Panc1 (cell line): Measurements from ENCODE around the gene S100B. TPM values are rescaled to one million over a fixed set of nuclear protein-coding genes. Genes with fewer than 3 reads are reported as not detected.

Source experiments
- ATAC-seq: fragments of 200-7000 bp; cut with Tn5 transposase; 2 replicates; pipeline ENCODE4 v1.9.1; 2020; ENCODE audit warnings: mild to moderate bottlenecking, moderate library complexity
- BruUV-seq: library from RNA; stranded (reverse); fragments of 400-500 nt; replicated peaks from 2 replicates; lab custom pipeline; 2021; lab: Mats Ljungman, UMichigan
- CTCF ChIA-PET: fragments of 300-600 bp; sonication (Branson Sonifier 250); formaldehyde crosslinking; loops from one replicate; lab custom pipeline; 2022; ENCODE audit warnings: antibody characterized with exemption; lab: Charles Lee
- POLR2A ChIA-PET: fragments of 300-600 bp; sonication (Branson Sonifier 250); formaldehyde crosslinking; loops from one replicate; lab custom pipeline; 2022; ENCODE audit warnings: antibody characterized with exemption; lab: Charles Lee
- DNase-seq: peaks from one replicate; pipeline ENCODE4 v3.0.0-alpha.2; 2010; ENCODE audit warnings: low read depth, low spot score
- H3K27ac ChIP-seq: 2 replicates; pipeline ENCODE4 v1.5.1; 2011; ENCODE audit warnings: mild to moderate bottlenecking, low read length, inconsistent platforms
- H3K27me3 ChIP-seq: fragments of 200-500 bp; sonication (Bioruptor generic); 2 replicates; pipeline ENCODE4 v1.6.0; 2014; ENCODE audit warnings: low read length, inconsistent platforms; ENCODE audit not compliant: control insufficient read depth, insufficient read depth
- H3K36me3 ChIP-seq: fragments of 200-500 bp; sonication (Bioruptor generic); 2 replicates; pipeline ENCODE4 v1.5.1; 2014; ENCODE audit warnings: inconsistent platforms, mild to moderate bottlenecking, low read length, moderate library complexity; ENCODE audit not compliant: control insufficient read depth, insufficient read depth
- H3K4me1 ChIP-seq: 2 replicates; pipeline ENCODE4 v1.5.1; 2011; ENCODE audit warnings: inconsistent platforms, mild to moderate bottlenecking, low read length, moderate library complexity; ENCODE audit not compliant: control insufficient read depth, insufficient read depth
- H3K4me3 ChIP-seq, 2 experiments: 2 replicates each; pipeline ENCODE4 v1.5.1; 2011 to 2012; ENCODE audit warnings: low read depth in 2 of 2, low read length in 2 of 2, mild to moderate bottlenecking in 2 of 2, inconsistent platforms in 1 of 2, moderate library complexity in 1 of 2
- H3K9me3 ChIP-seq: fragments of 200-500 bp; sonication (Bioruptor generic); 2 replicates; pipeline ENCODE4 v1.5.1; 2014; ENCODE audit warnings: low read depth, mild to moderate bottlenecking, inconsistent platforms, low read length, moderate library complexity; ENCODE audit not compliant: control insufficient read depth, insufficient read depth
- POLR2AphosphoS5 ChIP-seq: IDR thresholded peaks from 2 replicates; pipeline ENCODE4 v1.6.1; 2012; ENCODE audit warnings: mild to moderate bottlenecking, low read depth, low read length, moderate library complexity
- SIN3A ChIP-seq: IDR thresholded peaks from 2 replicates; pipeline ENCODE4 v1.6.1; 2012; ENCODE audit warnings: low read depth, mild to moderate bottlenecking, low read length, moderate library complexity, borderline replicate concordance; ENCODE audit not compliant: insufficient read depth
- TCF7L2 ChIP-seq: IDR thresholded peaks from 2 replicates; pipeline ENCODE4 v1.6.1; 2011; ENCODE audit warnings: mild to moderate bottlenecking, low read depth, low read length, inconsistent platforms
- in situ Hi-C: cut with HindIII; loops from 2 replicates; pipeline ENCODE4 v1.10.0; 2016; ENCODE audit warnings: low sequenced_read_pairs, low pct_unique_long_range_greater_than_20kb
- intact Hi-C: fragments of 100-400 bp; cut with micrococcal nuclease; formaldehyde crosslinking; loops from one replicate; pipeline ENCODE4 v1.10.0; 2022; ENCODE audit not compliant: unreplicated experiment
- total RNA-seq: library from RNA; stranded (reverse); gene quantifications from one replicate; pipeline ENCODE4 v1.2.1, GENCODE V29; 2021; ENCODE audit not compliant: unreplicated experiment
- TF ChIP-seq, protein P1 (sequence below), 2 experiments: IDR thresholded peaks; 2 replicates each; pipeline ENCODE4 v1.6.1; 2011 to 2012; ENCODE audit warnings: low read depth in 2 of 2, control low read depth in 1 of 2, low read length in 1 of 2, mild to moderate bottlenecking in 1 of 2, moderate library complexity in 1 of 2; ENCODE audit not compliant: insufficient read depth in 1 of 2
- TF ChIP-seq, protein P2 (sequence below): fragments of 450-650 bp; IDR thresholded peaks from 2 replicates; pipeline ENCODE4 v1.5.1; 2017; ENCODE audit warnings: mild to moderate bottlenecking

Gene S100B
- total RNA-seq, 1 experiment from 2014 or later = not detected

GRCh38 chr21:46636181-46636512, 31.3 kb upstream of the S100B start:
- Histone ChIP-seq H3K4me3 (peak overlapping the region; percentile 82 to 83), H3K27me3 (no peaks in the 10 kb centered on the region), H3K27ac (peak overlapping the region; percentile 82), H3K36me3 (peaks cover 2% of the 10 kb centered on the region; the same call in 1 of the 2 replicates), H3K9me3 (no peaks in the 10 kb centered on the region), H3K4me1 (peaks cover 12% of the 10 kb centered on the region; the same call in 1 of the 2 replicates)
- intact Hi-C loops (no loop called here), in situ Hi-C loops (no loop called here)
- no TSS peak for BruUV-seq
- no peak for TF ChIP-seq TCF7L2
- TF ChIP-seq, protein P1, sequence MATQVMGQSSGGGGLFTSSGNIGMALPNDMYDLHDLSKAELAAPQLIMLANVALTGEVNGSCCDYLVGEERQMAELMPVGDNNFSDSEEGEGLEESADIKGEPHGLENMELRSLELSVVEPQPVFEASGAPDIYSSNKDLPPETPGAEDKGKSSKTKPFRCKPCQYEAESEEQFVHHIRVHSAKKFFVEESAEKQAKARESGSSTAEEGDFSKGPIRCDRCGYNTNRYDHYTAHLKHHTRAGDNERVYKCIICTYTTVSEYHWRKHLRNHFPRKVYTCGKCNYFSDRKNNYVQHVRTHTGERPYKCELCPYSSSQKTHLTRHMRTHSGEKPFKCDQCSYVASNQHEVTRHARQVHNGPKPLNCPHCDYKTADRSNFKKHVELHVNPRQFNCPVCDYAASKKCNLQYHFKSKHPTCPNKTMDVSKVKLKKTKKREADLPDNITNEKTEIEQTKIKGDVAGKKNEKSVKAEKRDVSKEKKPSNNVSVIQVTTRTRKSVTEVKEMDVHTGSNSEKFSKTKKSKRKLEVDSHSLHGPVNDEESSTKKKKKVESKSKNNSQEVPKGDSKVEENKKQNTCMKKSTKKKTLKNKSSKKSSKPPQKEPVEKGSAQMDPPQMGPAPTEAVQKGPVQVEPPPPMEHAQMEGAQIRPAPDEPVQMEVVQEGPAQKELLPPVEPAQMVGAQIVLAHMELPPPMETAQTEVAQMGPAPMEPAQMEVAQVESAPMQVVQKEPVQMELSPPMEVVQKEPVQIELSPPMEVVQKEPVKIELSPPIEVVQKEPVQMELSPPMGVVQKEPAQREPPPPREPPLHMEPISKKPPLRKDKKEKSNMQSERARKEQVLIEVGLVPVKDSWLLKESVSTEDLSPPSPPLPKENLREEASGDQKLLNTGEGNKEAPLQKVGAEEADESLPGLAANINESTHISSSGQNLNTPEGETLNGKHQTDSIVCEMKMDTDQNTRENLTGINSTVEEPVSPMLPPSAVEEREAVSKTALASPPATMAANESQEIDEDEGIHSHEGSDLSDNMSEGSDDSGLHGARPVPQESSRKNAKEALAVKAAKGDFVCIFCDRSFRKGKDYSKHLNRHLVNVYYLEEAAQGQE (IDR thresholded peaks at IDR 0.05; ENCODE audit: insufficient read depth in 1 of 2, low read depth in 2 of 2, low read length in 1 of 2) = no peak
- no peak for TF ChIP-seq SIN3A
- TF ChIP-seq, protein P2, sequence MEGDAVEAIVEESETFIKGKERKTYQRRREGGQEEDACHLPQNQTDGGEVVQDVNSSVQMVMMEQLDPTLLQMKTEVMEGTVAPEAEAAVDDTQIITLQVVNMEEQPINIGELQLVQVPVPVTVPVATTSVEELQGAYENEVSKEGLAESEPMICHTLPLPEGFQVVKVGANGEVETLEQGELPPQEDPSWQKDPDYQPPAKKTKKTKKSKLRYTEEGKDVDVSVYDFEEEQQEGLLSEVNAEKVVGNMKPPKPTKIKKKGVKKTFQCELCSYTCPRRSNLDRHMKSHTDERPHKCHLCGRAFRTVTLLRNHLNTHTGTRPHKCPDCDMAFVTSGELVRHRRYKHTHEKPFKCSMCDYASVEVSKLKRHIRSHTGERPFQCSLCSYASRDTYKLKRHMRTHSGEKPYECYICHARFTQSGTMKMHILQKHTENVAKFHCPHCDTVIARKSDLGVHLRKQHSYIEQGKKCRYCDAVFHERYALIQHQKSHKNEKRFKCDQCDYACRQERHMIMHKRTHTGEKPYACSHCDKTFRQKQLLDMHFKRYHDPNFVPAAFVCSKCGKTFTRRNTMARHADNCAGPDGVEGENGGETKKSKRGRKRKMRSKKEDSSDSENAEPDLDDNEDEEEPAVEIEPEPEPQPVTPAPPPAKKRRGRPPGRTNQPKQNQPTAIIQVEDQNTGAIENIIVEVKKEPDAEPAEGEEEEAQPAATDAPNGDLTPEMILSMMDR = no peak
- no peak for TF ChIP-seq POLR2AphosphoS5
- no peak for ATAC-seq
- CTCF ChIA-PET = no interaction called here
- POLR2A ChIA-PET = no interaction called here
- DNase-seq = no peak

DNA sequence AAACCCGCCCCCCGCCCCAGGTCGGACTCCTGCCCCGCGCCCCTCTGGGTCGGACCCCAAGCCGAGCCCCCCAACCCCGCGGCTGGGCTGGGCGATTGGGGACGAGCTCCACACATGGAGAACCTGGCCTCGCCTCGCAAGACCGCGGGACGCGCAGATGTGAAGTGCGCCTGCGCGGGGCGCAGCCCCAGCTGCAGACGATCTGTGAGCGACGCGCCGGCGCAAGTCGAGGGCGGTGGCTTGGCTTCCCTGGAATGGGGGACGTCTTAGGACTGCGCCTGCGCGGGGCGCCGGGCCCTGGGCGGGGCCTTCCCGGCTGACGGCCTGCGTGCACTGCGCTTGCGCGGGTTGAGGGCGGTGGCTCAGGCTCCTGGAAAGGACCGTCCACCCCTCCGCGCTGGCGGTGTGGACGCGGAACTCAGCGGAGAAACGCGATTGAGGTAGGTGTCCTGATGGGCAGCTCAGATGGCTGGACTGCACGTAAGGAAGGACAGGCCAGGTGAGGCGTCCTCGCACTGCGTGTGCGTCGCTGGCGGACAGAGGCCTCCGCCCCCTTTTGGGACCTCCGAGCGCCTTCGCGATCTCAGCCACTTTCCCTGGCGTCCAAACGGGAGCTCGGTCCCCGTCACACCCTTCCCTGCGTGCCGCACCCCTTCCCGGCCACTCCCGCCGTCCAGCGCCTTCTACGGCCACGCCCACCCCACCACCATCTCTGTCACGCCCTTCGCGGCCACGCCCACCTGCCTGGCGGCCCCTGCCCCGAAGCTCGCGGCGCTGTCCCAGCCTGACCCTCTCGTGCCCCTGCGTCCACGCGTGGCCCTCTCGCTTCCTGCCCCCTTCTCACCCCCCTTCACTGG, 30.7 kb upstream of the S100B start, which contains the start of gene PRMT2:
Gene PRMT2, plus strand, starts transcription at position 351 of the 857 bp plus-strand sequence. CDS start 1,278 bp downstream, outside the sequence.
- Histone ChIP-seq H3K27me3 (no peaks in the 10 kb centered on the region), H3K27ac (peak within 1 kb of the TSS; percentile 88), H3K36me3 (peaks cover 2% of the 10 kb centered on the region; the same call in 1 of the 2 replicates), H3K4me3 (peak within 1 kb of the TSS; percentile 82 to 83), H3K4me1 (peaks cover 12% of the 10 kb centered on the region; the same call in 1 of the 2 replicates), H3K9me3 (no peaks in the 10 kb centered on the region)
- TF ChIP-seq, protein P1 (IDR thresholded peaks at IDR 0.05; ENCODE audit: insufficient read depth in 1 of 2, low read depth in 2 of 2, low read length in 1 of 2) = no peak
- TF ChIP-seq POLR2AphosphoS5 = peak; percentile 91; the same call in 1 of the 2 replicates
- TF ChIP-seq, protein P2 = no peak
- peak; percentile 95 for ATAC-seq
- intact Hi-C loops = no loop called here
- BruUV-seq = no TSS peak
- DNase-seq = peak; percentile 73
- ChIA-PET CTCF (interaction anchor here (0.7 kb wide), 1 partner anchor 16 kb away, joined by 8 read pairs; no protein-coding TSS in a partner anchor), POLR2A (interaction anchor here (0.7 kb wide), 2 partner anchors 8 to 410 kb away, joined by 9 to 13 read pairs; no protein-coding TSS in a partner anchor)
- in situ Hi-C loops = no loop called here
